NCI-H2196 treated with DMSO at 0.1 percent for 48 hours (cell line): ENCODE measurements around the gene SMARCC1.
A peak's percentile ranks its signal among the peaks of the same experiment; 100 is the strongest.
"Not testable (repeated sequence)": the region's sequence is repeated elsewhere in the genome, so short reads cannot be mapped to it uniquely, and the experiment has no call there.

Experiments
- DNase-seq: peaks from one replicate; lab custom pipeline; 2025; ENCODE audit not compliant: unreplicated experiment; lab: John Stamatoyannopoulos, UW

Gene SMARCC1

GRCh38 chr3:47781685-47782445 lies at the start of gene SMARCC1:
TSS of gene SMARCC1 (minus strand) at chr3:47781893. CDS start at chr3:47781797, 96 bp downstream.
- peak; percentile 72 for DNase-seq

- DNase-seq: not testable (repeated sequence)
Measured at GRCh38 chr3:47829482-47829881, 47.8 kb upstream of the SMARCC1 start.

- no peak for DNase-seq
Measured at GRCh38 chr3:47825590-47825989, 43.9 kb upstream of the SMARCC1 start.

- peak; percentile 34 for DNase-seq
Measured at GRCh38 chr3:47824541-47825473, 43.1 kb upstream of the SMARCC1 start.

GRCh38 chr3:47817609-47818008 lies 35.9 kb upstream of the SMARCC1 start:
- no peak for DNase-seq

GRCh38 chr3:47813551-47814177 lies 32.0 kb upstream of the SMARCC1 start:
- DNase-seq: no peak

GRCh38 chr3:47804577-47804976 lies 22.9 kb upstream of the SMARCC1 start:
- DNase-seq: no peak

- no peak for DNase-seq
Measured at GRCh38 chr3:47803480-47804025, 21.9 kb upstream of the SMARCC1 start.

- peak; percentile 12 for DNase-seq
Measured at GRCh38 chr3:47802734-47803479, 21.2 kb upstream of the SMARCC1 start, which contains the start of gene DHX30. TSS of gene DHX30 (plus strand) at chr3:47803138. CDS start at chr3:47810684, 7,546 bp downstream.

GRCh38 chr3:47799733-47800132 lies 18.0 kb upstream of the SMARCC1 start:
- no peak for DNase-seq

GRCh38 chr3:47794544-47794943 lies 12.9 kb upstream of the SMARCC1 start:
- no peak for DNase-seq

- no peak for DNase-seq
Measured at GRCh38 chr3:47792699-47793098, 11.0 kb upstream of the SMARCC1 start.

GRCh38 chr3:47791193-47791855 lies 9.6 kb upstream of the SMARCC1 start:
- DNase-seq: no peak

GRCh38 chr3:47783673-47784072 lies 2.0 kb upstream of the SMARCC1 start:
- no peak for DNase-seq

GRCh38 chr3:47782446-47783308 lies 984 bp upstream of the SMARCC1 start:
- DNase-seq: no peak

- no peak for DNase-seq
Measured at GRCh38 chr3:47780741-47781684, 680 bp downstream of the SMARCC1 start.

GRCh38 chr3:47778746-47779145 lies 2.9 kb downstream of the SMARCC1 start:
- DNase-seq: no peak

GRCh38 chr3:47772788-47773187 lies 8.9 kb downstream of the SMARCC1 start:
- DNase-seq: no peak
